ENCODE data around the gene HOXB6.

- TF ChIP-seq CTCF (IDR thresholded peaks at IDR 0.05) (no peak), POLR2A (IDR thresholded peaks at IDR 0.05) (no peak)
These were observed 14.8 kb downstream of the HOXB6 start, which contains the start of gene HOXB3 for GRCh38 chr17:48589831-48590606.

Measured in thyroid gland (tissue), 4 donors.